H9 (cell line): ENCODE measurements around the gene NXT1. TPM values are rescaled to one million over a fixed set of nuclear protein-coding genes. Genes with fewer than 3 reads are reported as not detected.

Experiments used
- DNase-seq: peaks from one replicate; pipeline ENCODE4 v3.0.0-alpha.2; 2017
- H2AFZ ChIP-seq: one replicate; pipeline ENCODE4 v1.6.1; 2013; ENCODE audit warnings: mild to moderate bottlenecking, low read length, control low read depth, moderate library complexity
- H2AK5ac ChIP-seq: 2 replicates; pipeline ENCODE4 v1.6.1; 2013; ENCODE audit warnings: low read length, control low read depth, mixed read lengths; ENCODE audit not compliant: insufficient read length
- H2BK120ac ChIP-seq: one replicate; pipeline ENCODE4 v1.6.1; 2013; ENCODE audit warnings: low read depth, mild to moderate bottlenecking, low read length, control low read depth, inconsistent platforms; ENCODE audit not compliant: poor library complexity, severe bottlenecking
- H2BK12ac ChIP-seq: 2 replicates; pipeline ENCODE4 v1.6.1; 2013; ENCODE audit warnings: low read length, control low read depth, mixed read lengths, low read depth; ENCODE audit not compliant: insufficient read length
- H2BK15ac ChIP-seq: 2 replicates; pipeline ENCODE4 v1.6.1; 2013; ENCODE audit warnings: low read depth, low read length, control low read depth
- H2BK20ac ChIP-seq: one replicate; pipeline ENCODE4 v1.6.1; 2013; ENCODE audit warnings: low read depth, mild to moderate bottlenecking, low read length, control low read depth, inconsistent platforms; ENCODE audit not compliant: poor library complexity, severe bottlenecking
- H2BK5ac ChIP-seq: 2 replicates; pipeline ENCODE4 v1.6.1; 2013; ENCODE audit warnings: low read length, control low read depth, mixed read lengths; ENCODE audit not compliant: insufficient read length
- H3K14ac ChIP-seq: 2 replicates; pipeline ENCODE4 v1.6.1; 2013; ENCODE audit warnings: low read length, control low read depth; ENCODE audit not compliant: insufficient read depth
- H3K18ac ChIP-seq: 2 replicates; pipeline ENCODE4 v1.6.1; 2013; ENCODE audit warnings: low read depth, mild to moderate bottlenecking, mixed read lengths, low read length, control low read depth; ENCODE audit not compliant: insufficient read length
- H3K23ac ChIP-seq: 2 replicates; pipeline ENCODE4 v1.6.1; 2013; ENCODE audit warnings: low read length, control low read depth, mixed read lengths, low read depth; ENCODE audit not compliant: insufficient read length
- H3K23me2 ChIP-seq: 2 replicates; pipeline ENCODE4 v1.6.1; 2013; ENCODE audit warnings: low read depth, mild to moderate bottlenecking, mixed read lengths, low read length, control low read depth; ENCODE audit not compliant: insufficient read length, poor library complexity, severe bottlenecking
- H3K27ac ChIP-seq: 2 replicates; pipeline ENCODE4 v1.5.1; 2013; ENCODE audit warnings: low read length, control low read depth, mixed read lengths, low read depth; ENCODE audit not compliant: insufficient read length
- H3K27me3 ChIP-seq: 2 replicates; pipeline ENCODE4 v1.6.1; 2013; ENCODE audit warnings: low read length, control low read depth, inconsistent platforms; ENCODE audit not compliant: insufficient read depth
- H3K4ac ChIP-seq: 2 replicates; pipeline ENCODE4 v1.6.1; 2013; ENCODE audit warnings: low read depth, mild to moderate bottlenecking, control low read depth, inconsistent platforms, low read length, moderate library complexity
- H3K4me1 ChIP-seq: 2 replicates; pipeline ENCODE4 v1.6.1; 2013; ENCODE audit warnings: low read length, control low read depth, inconsistent platforms; ENCODE audit not compliant: insufficient read depth
- H3K4me2 ChIP-seq: 2 replicates; pipeline ENCODE4 v1.6.1; 2013; ENCODE audit warnings: low read length, control low read depth, mixed read lengths; ENCODE audit not compliant: insufficient read length, insufficient read depth
- H3K56ac ChIP-seq: 2 replicates; pipeline ENCODE4 v1.6.1; 2013; ENCODE audit warnings: low read depth, mild to moderate bottlenecking, mixed read lengths, low read length, control low read depth; ENCODE audit not compliant: insufficient read length
- H3K79me1 ChIP-seq: 2 replicates; pipeline ENCODE4 v1.6.1; 2013; ENCODE audit warnings: low read depth, mild to moderate bottlenecking, moderate library complexity, low read length, control low read depth, inconsistent platforms; ENCODE audit not compliant: insufficient read depth, poor library complexity, severe bottlenecking
- H3K79me2 ChIP-seq: 2 replicates; pipeline ENCODE4 v1.6.1; 2013; ENCODE audit warnings: low read length, control low read depth, inconsistent platforms; ENCODE audit not compliant: insufficient read depth
- H3K9ac ChIP-seq: 2 replicates; pipeline ENCODE4 v1.6.1; 2013; ENCODE audit warnings: low read length, control low read depth, mixed read lengths; ENCODE audit not compliant: insufficient read length; ENCODE audit errors: extremely low read depth
- H3K9me3 ChIP-seq: one replicate; pipeline ENCODE4 v1.6.1; 2013; ENCODE audit warnings: low read depth, low read length, inconsistent platforms; ENCODE audit not compliant: control insufficient read depth
- H3T11ph ChIP-seq: one replicate; pipeline ENCODE4 v1.6.1; 2013; ENCODE audit warnings: mild to moderate bottlenecking, low read length, control low read depth, inconsistent platforms
- H4K20me1 ChIP-seq: one replicate; pipeline ENCODE4 v1.6.1; 2013; ENCODE audit not compliant: control insufficient read depth, insufficient read length, insufficient read depth
- H4K5ac ChIP-seq: 2 replicates; pipeline ENCODE4 v1.6.1; 2013; ENCODE audit warnings: low read depth, mild to moderate bottlenecking, mixed read lengths, low read length, control low read depth; ENCODE audit not compliant: insufficient read length
- H4K8ac ChIP-seq: replicated peaks from 2 replicates; pipeline ENCODE4 v1.6.1; 2013; ENCODE audit warnings: low read length, control low read depth, mixed read lengths, low read depth; ENCODE audit not compliant: insufficient read length
- H4K91ac ChIP-seq: 2 replicates; pipeline ENCODE4 v1.6.1; 2013; ENCODE audit warnings: low read depth, mild to moderate bottlenecking, moderate library complexity, mixed read lengths, low read length, control low read depth; ENCODE audit not compliant: insufficient read length
- H3K27ac Mint-ChIP-seq, 3 experiments: 2 replicates in 2 of 3; 3 replicates in 1 of 3; pipeline ENCODE4 v1.8.0; 2020 to 2021; ENCODE audit warnings: mixed read lengths in 3 of 3, mild to moderate bottlenecking in 1 of 3, moderate library complexity in 1 of 3
- H3K27me3 Mint-ChIP-seq: 2 replicates; pipeline ENCODE4 v1.8.0; 2021; ENCODE audit warnings: low read depth, mild to moderate bottlenecking, moderate library complexity, mixed read lengths
- H3K36me3 Mint-ChIP-seq, 3 experiments: 2 replicates in 2 of 3; 3 replicates in 1 of 3; pipeline ENCODE4 v1.8.0; 2020 to 2021; ENCODE audit warnings: low read depth in 3 of 3, mixed read lengths in 3 of 3; ENCODE audit not compliant: insufficient read depth in 1 of 3
- H3K4me1 Mint-ChIP-seq, 2 experiments: 2 replicates each; pipeline ENCODE4 v1.8.0; 2020; ENCODE audit warnings: mixed read lengths in 2 of 2
- H3K4me3 Mint-ChIP-seq, 2 experiments: 2 replicates in 1 of 2; 3 replicates in 1 of 2; pipeline ENCODE4 v1.8.0; 2020 to 2021; ENCODE audit warnings: mild to moderate bottlenecking in 2 of 2, mixed read lengths in 2 of 2, moderate library complexity in 1 of 2
- H3K9me3 Mint-ChIP-seq, 2 experiments: 2 replicates in 1 of 2; 3 replicates in 1 of 2; pipeline ENCODE4 v1.8.0; 2020; ENCODE audit warnings: mild to moderate bottlenecking in 2 of 2, mixed read lengths in 2 of 2, moderate library complexity in 1 of 2
- CTCF ChIP-seq: fragments of 200-600 bp; sonication (generic); conservative IDR thresholded peaks from 3 replicates; pipeline ENCODE4 v1.8.0; 2021; ENCODE audit warnings: antibody characterized with exemption, mild to moderate bottlenecking
- WGBS: extraction: QIAGEN DNeasy Blood & Tissue Kit; methylation state at CpG from one replicate; pipeline ENCODE4 v1.1.7; 2013; ENCODE audit warnings: missing lambda C conversion rate, low lambda C conversion rate, mixed read lengths; ENCODE audit not compliant: insufficient read length; ENCODE audit errors: extremely low coverage; 5-methylcytosine and 5-hydroxymethylcytosine counted together
- total RNA-seq: library from RNA; stranded (reverse); gene quantifications from 2 replicates; pipeline ENCODE4 v1.2.1, GENCODE V29; 2021

NXT1 gene
- total RNA-seq, 1 experiment from 2014 or later, result 25.5 TPM

- TF ChIP-seq CTCF, result no peak
- no peak overlapping the region for H2AK5ac ChIP-seq
- no peak overlapping the region for H3K4ac ChIP-seq
- no peak overlapping the region for H2BK12ac ChIP-seq
- H3T11ph ChIP-seq, result no peak overlapping the region
- no peak overlapping the region for H3K56ac ChIP-seq
- no peaks in the 10 kb centered on the region for H4K20me1 ChIP-seq
- H3K4me1 Mint-ChIP-seq, result peaks cover 3% of the 10 kb centered on the region in 2 experiments; a peak in 2 of 4 replicates
- no peak overlapping the region for H3K4me3 Mint-ChIP-seq
- H3K23me2 ChIP-seq, result no peaks in the 10 kb centered on the region
- no peak overlapping the region for H3K27ac Mint-ChIP-seq
- no peaks in the 10 kb centered on the region for H3K4me1 ChIP-seq
- H2BK20ac ChIP-seq, result no peak overlapping the region
- no peak overlapping the region for H3K14ac ChIP-seq
- no peak overlapping the region for H2BK5ac ChIP-seq
- H3K9me3 ChIP-seq, result no peaks in the 10 kb centered on the region
- no peak overlapping the region for H3K4me2 ChIP-seq
- no peak overlapping the region for H4K5ac ChIP-seq
- no peak overlapping the region for H2AFZ ChIP-seq
- H4K8ac ChIP-seq, result no peak overlapping the region
- H3K23ac ChIP-seq, result no peak overlapping the region
- H3K9me3 Mint-ChIP-seq, result no peaks in the 10 kb centered on the region
- H2BK15ac ChIP-seq, result no peak overlapping the region
- no peak for DNase-seq
- H3K79me2 ChIP-seq, result peaks cover 2% of the 10 kb centered on the region; the same call in 1 of the 2 replicates
- H2BK120ac ChIP-seq, result no peak overlapping the region
- no peaks in the 10 kb centered on the region for H3K27me3 ChIP-seq
- H3K9ac ChIP-seq, result no peak overlapping the region
- H4K91ac ChIP-seq, result no peak overlapping the region
- H3K27ac ChIP-seq, result no peak overlapping the region
- H3K79me1 ChIP-seq, result no peaks in the 10 kb centered on the region
- peaks cover 28 to 86% (median 65%) of the 10 kb centered on the region in 3 experiments for H3K36me3 Mint-ChIP-seq
- no CpG with 5 or more reads among the region's 4 CpGs for WGBS
- no peak overlapping the region for H3K18ac ChIP-seq
- H3K27me3 Mint-ChIP-seq, result no peaks in the 10 kb centered on the region
Measured at GRCh38 chr20:23371496-23371895, 20.9 kb downstream of the NXT1 start.
